Ovary (tissue), 9 donors: Measurements from ENCODE around the gene HYOU1. TPM values are rescaled to one million over a fixed set of nuclear protein-coding genes. Genes with fewer than 3 reads are reported as not detected.

Source experiments
- DNase-seq, 5 donors: peaks; one replicate each; pipeline ENCODE4 v3.0.0-alpha.2; 2019 to 2020
- H3K27ac ChIP-seq, 2 donors: fragments of 200-600 bp; one replicate each; pipeline versions ENCODE4 v1.5.1 to v1.8.0; 2019 to 2022
- H3K27me3 ChIP-seq: fragments of 200-600 bp; one replicate; pipeline ENCODE4 v1.8.0; 2022
- H3K36me3 ChIP-seq: fragments of 200-600 bp; sonication (generic); one replicate; pipeline ENCODE4 v1.5.1; 2019
- H3K4me1 ChIP-seq: one replicate; pipeline ENCODE4 v1.8.1; 2013; ENCODE audit warnings: mild to moderate bottlenecking, moderate library complexity; ENCODE audit not compliant: insufficient read depth
- H3K4me3 ChIP-seq: fragments of 200-600 bp; sonication (generic); one replicate; pipeline ENCODE4 v1.5.1; 2017
- H3K9me3 ChIP-seq, 2 donors: fragments of 200-600 bp in 1 of 2; sonication (generic) in 1 of 2; one replicate each; pipeline versions ENCODE4 v1.5.1 to v1.8.1; 2013 to 2019; ENCODE audit warnings: mild to moderate bottlenecking in 1 of 2, moderate library complexity in 1 of 2
- EP300 ChIP-seq: sonication (generic); formaldehyde crosslinking; IDR thresholded peaks from one replicate; pipeline ENCODE4 v1.6.1; 2017; ENCODE audit warnings: antibody characterized with exemption
- POLR2A ChIP-seq: fragments of 450-650 bp; IDR thresholded peaks from one replicate; pipeline ENCODE4 v1.6.1; 2017; ENCODE audit warnings: antibody characterized with exemption, mild to moderate bottlenecking, moderate library complexity
- WGBS, 3 donors: extraction: QIAGEN DNeasy Blood & Tissue Kit in 1 of 3; methylation state at CpG; one replicate each; pipeline versions ENCODE4 v1.1.5 to v1.1.7; 2013 to 2017; 5-methylcytosine and 5-hydroxymethylcytosine counted together
- intact Hi-C, 4 donors: fragments of 100-400 bp; cut with DNase I; formaldehyde crosslinking; loops; one replicate each; pipeline versions ENCODE4 v1.11.0 to v1.15.1; 2022 to 2023
- polyA plus RNA-seq, 2 donors: library from polyadenylated mRNA; stranded (reverse); fragments of 200-250 nt in 1 of 2; fragments of 350-450 nt in 1 of 2; fragmentation: Illumina TruSeq in 1 of 2; extraction: RNeasy Lipid Tissue Mini Kit (QIAGEN cat#74804) in 1 of 2; gene quantifications; one replicate each; pipeline ENCODE4 v1.2.3, GENCODE V29; 2013 to 2014
- total RNA-seq, 7 donors: library from RNA; depleted of rRNA in 2 of 7; stranded (reverse); fragments of >200 nt in 2 of 7; fragmentation: NEBNext Ultra II Directional in 3 of 7; extraction: Animal tissue kit (Norgen Biotek cat#: 25700) in 3 of 7; gene quantifications; one replicate each; pipeline versions ENCODE4 v1.1.0 to v1.2.4, GENCODE V29; 2016 to 2023
- TF ChIP-seq, protein P1 (sequence below), 3 donors: fragments of 450-650 bp in 2 of 3; fragments of 200-600 bp in 1 of 3; IDR thresholded peaks; one replicate each; pipeline versions ENCODE4 v1.5.1 to v1.8.0; 2016 to 2022; ENCODE audit warnings: antibody characterized with exemption in 3 of 3, mild to moderate bottlenecking in 1 of 3
- donor health status: DM: no; HTN: no; CAD: no; lungs with moderate emphysema.
- donor health status: DM: no; HTN: no; CAD: no.
- donor health status: Bipolar disorder and iron deficiency.
- donor health status: DM: yes; HTN: yes; CAD: no.
- donor health status: DM: no; HTN: no; CAD: no.
- donor health status: DM: yes; HTN: yes; CAD: no.

Gene HYOU1
- total and polyA plus RNA-seq, 9 donors: 26.5 to 156 (median 69.7) TPM

DNA sequence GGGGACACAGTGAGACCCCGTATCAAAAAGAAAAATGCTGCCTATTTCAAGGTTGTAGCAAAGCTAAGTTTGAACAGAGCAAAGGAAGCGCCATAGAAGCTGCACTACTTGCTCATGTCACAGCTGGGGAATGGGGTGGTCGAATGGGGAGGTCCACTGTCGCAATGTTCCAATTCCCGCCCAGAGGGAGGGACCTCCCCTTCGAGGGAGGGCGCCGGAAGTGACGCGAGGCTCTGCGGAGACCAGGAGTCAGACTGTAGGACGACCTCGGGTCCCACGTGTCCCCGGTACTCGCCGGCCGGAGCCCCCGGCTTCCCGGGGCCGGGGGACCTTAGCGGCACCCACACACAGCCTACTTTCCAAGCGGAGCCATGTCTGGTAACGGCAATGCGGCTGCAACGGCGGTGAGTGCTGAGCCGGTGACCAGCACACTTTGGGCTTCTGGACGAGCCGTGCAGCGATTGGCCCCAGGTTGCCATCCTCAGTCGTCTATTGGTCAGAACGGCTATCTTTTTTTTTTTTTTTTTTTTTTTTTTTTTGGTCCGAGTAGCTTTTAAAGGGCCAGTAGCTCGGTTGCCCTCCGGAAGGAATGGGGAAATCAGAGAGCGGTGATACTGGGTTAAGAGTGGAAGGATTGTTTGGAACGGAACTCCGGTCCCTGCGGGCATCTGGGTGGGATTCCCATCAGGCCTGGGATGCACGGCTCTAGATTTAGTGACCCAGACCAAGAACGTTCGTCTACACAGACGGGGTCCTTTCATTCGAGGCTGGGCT lies 27.8 kb upstream of the HYOU1 start, which contains the start of gene HMBS:
Gene HMBS, plus strand, starts transcription at position 219 of the 774 bp plus-strand sequence. Its CDS starts 153 bp downstream, at position 372.
- H3K9me3 ChIP-seq: no peaks in the 10 kb centered on the region
- 0% methylated on average over 44 to 45 of the region's 45 CpGs for WGBS, 3 donors
- intact Hi-C loops: loop anchor here in 1 of 4 donors (1.0 kb wide), 1 partner anchor 21 kb away; no protein-coding TSS in a partner anchor
- H3K36me3 ChIP-seq: no peaks in the 10 kb centered on the region
- peak within 1 kb of the TSS; percentile 83 for H3K4me3 ChIP-seq
- peak; percentile 90 to 94 (median 93) for DNase-seq
- peak within 1 kb of the TSS; percentile 74 to 79 for H3K27ac ChIP-seq
- TF ChIP-seq EP300: peak; percentile 41
- peak; percentile 38 for TF ChIP-seq POLR2A
- TF ChIP-seq, protein P1, sequence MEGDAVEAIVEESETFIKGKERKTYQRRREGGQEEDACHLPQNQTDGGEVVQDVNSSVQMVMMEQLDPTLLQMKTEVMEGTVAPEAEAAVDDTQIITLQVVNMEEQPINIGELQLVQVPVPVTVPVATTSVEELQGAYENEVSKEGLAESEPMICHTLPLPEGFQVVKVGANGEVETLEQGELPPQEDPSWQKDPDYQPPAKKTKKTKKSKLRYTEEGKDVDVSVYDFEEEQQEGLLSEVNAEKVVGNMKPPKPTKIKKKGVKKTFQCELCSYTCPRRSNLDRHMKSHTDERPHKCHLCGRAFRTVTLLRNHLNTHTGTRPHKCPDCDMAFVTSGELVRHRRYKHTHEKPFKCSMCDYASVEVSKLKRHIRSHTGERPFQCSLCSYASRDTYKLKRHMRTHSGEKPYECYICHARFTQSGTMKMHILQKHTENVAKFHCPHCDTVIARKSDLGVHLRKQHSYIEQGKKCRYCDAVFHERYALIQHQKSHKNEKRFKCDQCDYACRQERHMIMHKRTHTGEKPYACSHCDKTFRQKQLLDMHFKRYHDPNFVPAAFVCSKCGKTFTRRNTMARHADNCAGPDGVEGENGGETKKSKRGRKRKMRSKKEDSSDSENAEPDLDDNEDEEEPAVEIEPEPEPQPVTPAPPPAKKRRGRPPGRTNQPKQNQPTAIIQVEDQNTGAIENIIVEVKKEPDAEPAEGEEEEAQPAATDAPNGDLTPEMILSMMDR (IDR thresholded peaks at IDR 0.05): no peak
- H3K27me3 ChIP-seq: no peaks in the 10 kb centered on the region
- peaks cover 7% of the 10 kb centered on the region for H3K4me1 ChIP-seq

DNA sequence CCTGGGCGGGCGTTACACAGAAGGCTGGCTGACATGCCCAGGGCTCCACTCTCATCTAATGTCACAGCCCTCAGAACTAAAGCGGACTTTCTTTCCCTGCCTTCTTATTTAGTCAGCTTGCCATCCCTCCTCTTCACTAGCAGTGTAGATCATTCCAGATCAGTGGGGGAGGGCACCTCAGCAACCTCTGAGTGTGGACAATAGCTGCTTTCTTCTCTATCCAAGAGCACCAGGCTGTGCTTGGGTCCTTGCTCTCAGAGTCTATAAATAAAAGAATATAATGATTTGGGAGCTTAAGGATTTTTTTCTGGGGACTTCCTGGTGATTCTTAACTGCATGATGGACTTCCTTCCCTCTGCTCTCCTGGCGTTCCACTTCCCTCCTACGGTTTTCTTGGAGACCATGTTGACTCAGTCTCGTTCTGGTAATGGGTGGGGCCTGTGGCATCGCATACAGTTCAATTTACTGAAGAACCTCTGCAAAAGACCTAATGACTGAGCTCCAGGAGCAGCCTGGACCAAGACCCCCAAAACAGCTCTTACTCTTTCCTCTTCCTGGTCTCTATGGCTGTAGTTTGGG lies 24.8 kb upstream of the HYOU1 start:
- Histone ChIP-seq H3K27ac (no peak overlapping the region), H3K36me3 (no peaks in the 10 kb centered on the region), H3K27me3 (no peaks in the 10 kb centered on the region), H3K9me3 (no peaks in the 10 kb centered on the region), H3K4me3 (no peak overlapping the region), H3K4me1 (peaks cover 7% of the 10 kb centered on the region)
- TF ChIP-seq, protein P1 (IDR thresholded peaks at IDR 0.05): no peak
- no peak for TF ChIP-seq EP300
- TF ChIP-seq POLR2A: no peak
- intact Hi-C loops: no loop called here
- no peak for DNase-seq
- 65 to 67% (median 67%) methylated on average over 7 of the region's 7 CpGs for WGBS, 3 donors

DNA sequence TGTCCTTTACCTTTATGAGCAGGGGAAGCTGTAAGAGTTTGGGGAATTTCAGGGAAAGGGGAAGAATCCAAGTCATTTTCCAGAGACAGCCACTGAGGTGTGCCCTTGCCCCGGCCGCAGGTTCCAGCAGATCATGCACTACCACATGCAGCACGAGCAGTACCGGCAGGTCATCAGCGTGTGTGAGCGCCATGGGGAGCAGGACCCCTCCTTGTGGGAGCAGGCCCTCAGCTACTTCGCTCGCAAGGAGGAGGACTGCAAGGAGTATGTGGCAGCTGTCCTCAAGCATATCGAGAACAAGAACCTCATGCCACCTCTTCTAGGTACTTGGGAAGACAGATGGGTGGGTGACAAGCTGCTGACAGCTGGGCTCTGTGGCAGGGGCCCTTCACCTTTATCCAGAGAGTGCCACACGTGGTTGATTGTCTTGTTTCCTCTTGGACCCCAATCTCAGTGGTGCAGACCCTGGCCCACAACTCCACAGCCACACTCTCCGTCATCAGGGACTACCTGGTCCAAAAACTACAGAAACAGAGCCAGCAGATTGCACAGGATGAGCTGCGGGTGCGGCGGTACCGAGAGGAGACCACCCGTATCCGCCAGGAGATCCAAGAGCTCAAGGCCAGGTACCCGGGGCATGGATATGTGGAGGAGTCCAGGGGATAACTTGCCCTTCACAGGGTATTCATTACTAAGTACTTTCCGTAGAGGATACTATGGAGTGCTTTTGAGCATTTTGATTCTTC lies 21.8 kb upstream of the HYOU1 start:
- no peaks in the 10 kb centered on the region for H3K27me3 ChIP-seq
- 87 to 91% (median 89%) methylated on average over 19 of the region's 19 CpGs for WGBS, 3 donors
- H3K4me3 ChIP-seq: no peak overlapping the region
- no peak overlapping the region for H3K27ac ChIP-seq
- no peaks in the 10 kb centered on the region for H3K4me1 ChIP-seq
- intact Hi-C loops: no loop called here
- TF ChIP-seq EP300 (no peak), POLR2A (no peak)
- TF ChIP-seq, protein P1 (IDR thresholded peaks at IDR 0.05): no peak
- H3K36me3 ChIP-seq: no peaks in the 10 kb centered on the region
- no peak for DNase-seq
- H3K9me3 ChIP-seq: no peaks in the 10 kb centered on the region

DNA sequence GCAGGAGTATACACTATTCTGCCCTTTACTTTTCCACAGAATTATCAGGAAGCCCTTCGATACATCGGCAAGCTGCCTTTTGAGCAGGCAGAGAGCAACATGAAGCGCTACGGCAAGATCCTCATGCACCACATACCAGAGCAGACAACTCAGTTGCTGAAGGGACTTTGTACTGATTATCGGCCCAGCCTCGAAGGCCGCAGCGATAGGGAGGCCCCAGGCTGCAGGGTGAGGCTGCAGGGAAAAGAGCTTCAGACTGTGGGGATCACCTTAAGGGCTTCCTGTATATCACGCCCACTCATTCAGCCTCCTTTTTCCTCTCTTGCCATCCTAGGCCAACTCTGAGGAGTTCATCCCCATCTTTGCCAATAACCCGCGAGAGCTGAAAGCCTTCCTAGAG lies 20.8 kb upstream of the HYOU1 start:
- no peak for DNase-seq
- intact Hi-C loops: no loop called here
- Histone ChIP-seq H3K27ac (no peak overlapping the region), H3K36me3 (no peaks in the 10 kb centered on the region), H3K4me3 (no peak overlapping the region), H3K27me3 (no peaks in the 10 kb centered on the region), H3K4me1 (no peaks in the 10 kb centered on the region), H3K9me3 (no peaks in the 10 kb centered on the region)
- TF ChIP-seq, protein P1 (IDR thresholded peaks at IDR 0.05): no peak
- no peak for TF ChIP-seq EP300
- TF ChIP-seq POLR2A: no peak
- WGBS, 3 donors: 90 to 97% (median 93%) methylated on average over 11 of the region's 11 CpGs
